HG03196 (cell line): Measurements from ENCODE around the gene HS3ST6.
"Not testable (repeated sequence)": the region's sequence is repeated elsewhere in the genome, so short reads cannot be mapped to it uniquely, and the experiment has no call there.

Experiments
- ATAC-seq: cut with Tn5 transposase; IDR thresholded peaks from one replicate; pipeline ENCODE4 v1.9.1; 2021; ENCODE audit not compliant: unreplicated experiment

The HS3ST6 gene

GRCh38 chr16:1947369-1947670 is 29.1 kb upstream of the HS3ST6 start:
- ATAC-seq, result no peak

DNA sequence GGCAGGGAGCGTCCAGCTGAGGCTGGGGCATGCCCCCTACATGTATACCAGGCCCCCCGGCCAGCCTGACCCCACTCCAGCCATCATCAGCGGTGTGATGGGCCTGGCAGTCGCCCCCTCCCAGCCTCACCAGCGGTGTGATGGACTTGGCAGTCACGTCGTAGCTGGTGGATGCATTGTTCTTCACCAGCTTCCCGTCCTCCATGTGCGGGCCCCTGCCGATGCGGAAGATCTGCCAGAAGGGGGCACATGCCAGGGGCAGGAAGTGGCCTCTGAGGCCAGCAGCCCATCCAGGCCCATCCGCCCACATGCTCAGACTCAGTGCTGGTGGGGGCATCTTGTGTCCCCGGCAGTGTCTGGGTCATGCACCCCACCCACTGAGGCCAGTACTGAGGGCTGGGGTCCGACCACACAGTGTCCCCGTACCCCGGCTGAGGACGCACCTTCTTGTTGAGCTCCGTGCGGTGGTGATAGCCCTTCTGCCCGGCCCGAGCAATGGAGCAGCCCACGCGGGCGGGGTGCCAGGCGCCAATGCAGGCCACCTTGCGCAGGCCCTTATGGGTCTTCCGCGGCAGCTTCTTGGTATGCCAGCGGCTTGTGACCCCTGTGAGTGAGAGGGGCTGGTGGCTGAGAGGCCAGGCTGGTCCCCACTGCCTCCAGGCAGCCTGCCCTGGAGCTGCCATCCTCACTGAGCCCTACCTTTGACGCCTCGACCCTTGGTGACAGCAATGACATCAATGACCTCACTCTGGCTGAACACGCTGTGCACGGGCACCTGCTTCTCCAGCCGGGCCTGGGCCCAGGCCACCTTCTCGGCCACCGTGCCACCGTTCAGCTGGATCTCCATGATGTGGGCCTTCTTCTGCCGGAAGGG is 28.5 kb upstream of the HS3ST6 start:
- ATAC-seq, result no peak

- no peak for ATAC-seq
Observed at GRCh38 chr16:1945559-1946391, 27.6 kb upstream of the HS3ST6 start.

DNA sequence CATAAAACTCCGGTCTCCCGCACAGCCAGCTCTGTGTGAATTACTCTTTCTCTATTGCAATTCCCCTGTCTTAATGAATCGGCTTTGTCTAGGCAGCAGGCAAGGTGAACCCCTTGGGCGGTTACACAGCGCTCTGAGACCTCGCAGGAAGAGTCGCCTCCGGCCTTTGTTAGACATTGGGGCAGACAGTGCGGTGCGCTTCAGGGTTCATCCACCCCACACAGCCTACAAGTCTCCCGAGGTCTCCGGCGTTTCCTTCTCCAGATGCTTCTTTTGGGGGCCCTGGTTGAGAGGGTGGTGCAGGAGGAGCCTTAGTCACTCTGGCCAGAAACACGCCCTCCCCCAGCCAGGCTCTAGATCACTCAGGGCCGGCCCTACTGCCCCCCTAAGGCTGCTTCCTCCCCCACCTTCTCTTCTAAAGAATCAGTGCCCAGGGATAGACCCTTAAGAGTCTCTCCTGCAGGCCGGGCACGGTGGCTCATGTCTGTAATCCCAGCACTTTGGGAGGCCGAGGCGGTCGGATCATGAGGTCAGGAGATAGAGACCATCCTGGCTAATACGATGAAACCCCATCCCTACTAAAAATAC is 26.5 kb upstream of the HS3ST6 start:
- no peak for ATAC-seq

GRCh38 chr16:1942810-1943726 is 24.9 kb upstream of the HS3ST6 start, which contains the start of gene MSRB1:
Gene MSRB1, minus strand, starts transcription at chr16:1943199. Its CDS starts 43 bp downstream, at chr16:1943156.
- ATAC-seq, result peak; percentile 79

DNA sequence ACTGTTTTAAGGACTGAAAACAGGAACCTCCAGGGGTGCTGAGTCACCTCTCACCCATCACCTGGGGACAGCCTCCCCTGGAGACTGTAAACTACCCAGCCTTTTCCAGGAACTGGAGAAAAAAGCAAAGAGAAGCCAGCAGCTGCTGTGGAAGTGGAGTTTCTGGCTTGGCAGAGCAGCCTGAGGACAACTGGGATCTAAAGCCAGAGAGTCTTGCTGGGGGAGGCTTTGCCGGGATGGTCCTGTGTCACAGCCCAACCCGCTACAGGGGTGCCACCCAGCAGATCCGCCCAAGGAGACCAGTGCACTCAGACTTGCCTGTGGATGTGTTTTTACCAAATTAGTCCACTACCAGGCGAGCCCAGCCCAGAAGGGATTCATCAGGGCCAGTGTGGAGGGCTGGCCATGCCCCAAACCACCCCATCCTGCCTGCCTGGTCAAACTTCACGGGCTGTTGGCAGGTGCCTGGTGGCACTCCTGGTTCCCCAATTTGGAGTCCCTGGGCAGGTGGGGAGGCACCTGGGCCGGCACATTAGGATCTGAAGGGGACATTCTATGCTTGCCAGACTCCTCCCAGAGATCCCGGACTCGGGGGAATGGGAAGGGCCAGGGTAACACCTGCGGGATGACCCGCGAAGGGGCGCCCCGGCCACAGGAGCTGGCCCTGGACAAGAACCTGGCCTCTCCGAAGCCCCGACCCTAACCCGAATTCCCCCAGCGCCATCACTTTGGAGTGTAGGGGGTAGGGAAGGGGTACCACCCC is 24.0 kb upstream of the HS3ST6 start:
- no peak for ATAC-seq

DNA sequence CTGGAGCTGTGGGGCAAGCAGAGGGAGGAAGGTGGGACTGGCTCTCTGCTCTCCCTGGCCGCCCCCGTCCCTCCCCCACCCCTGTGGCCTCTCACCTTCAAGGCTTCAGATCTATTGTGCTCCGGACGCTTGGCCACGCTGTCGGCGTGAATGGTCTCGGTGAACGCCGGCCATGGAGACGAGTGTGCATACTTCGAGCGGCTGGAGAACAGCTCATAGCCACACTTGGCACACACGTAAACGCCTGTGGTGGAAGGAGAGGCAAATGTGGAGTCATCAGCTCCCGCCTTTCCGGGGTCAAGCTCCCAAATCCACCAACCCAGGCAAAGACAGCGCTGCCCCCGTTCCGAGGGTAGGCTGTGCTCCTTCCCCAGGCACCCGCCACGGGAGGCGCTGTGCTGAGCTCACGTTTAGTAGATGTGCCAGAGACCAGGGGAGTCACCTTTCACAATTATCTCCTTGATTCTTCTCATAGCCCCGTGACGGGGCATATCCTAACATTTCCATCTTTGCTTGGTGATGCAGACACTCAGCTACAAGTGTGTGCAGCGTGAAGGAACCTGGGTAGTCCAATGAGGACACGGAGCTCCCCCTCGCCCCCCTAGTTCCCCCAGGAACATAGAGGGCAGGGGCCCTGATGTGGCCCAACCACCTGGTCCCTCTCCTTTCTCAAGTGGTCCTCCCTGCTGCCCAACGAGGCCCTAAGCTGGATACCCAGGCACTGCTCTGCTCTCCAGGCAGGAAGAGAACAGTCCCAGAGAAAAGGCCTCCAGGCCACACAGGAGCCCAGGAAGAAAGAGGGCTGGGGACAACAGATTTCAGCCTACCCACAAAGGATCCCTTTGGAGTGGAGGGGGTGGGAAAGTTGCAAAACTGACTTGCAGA is 23.2 kb upstream of the HS3ST6 start:
- ATAC-seq, result no peak

GRCh38 chr16:1940273-1941161 is 22.3 kb upstream of the HS3ST6 start:
- no peak for ATAC-seq

- ATAC-seq, result not testable (repeated sequence)
Observed at GRCh38 chr16:1939833-1940232, 21.6 kb upstream of the HS3ST6 start.

DNA sequence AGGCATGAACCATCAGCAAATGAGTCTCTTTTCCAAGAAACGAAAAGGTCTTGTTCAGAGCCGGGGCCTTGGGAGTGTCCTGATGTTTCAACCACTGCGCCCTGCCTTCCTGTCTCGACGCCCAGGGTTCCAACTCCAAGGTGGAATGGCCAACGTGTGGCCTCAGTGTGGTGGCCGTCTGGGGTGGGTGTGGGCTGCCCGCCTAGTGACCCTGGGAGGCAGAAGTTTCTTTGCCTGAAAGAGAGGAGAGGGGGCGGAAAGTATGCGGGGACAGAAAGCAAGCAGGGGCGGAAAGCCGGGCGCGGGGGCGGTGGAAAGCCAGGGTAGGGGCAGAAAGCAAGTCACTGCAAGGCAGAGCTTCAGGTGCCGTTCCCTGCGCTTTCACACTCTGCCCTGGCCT is 20.7 kb upstream of the HS3ST6 start:
- ATAC-seq, result no peak

- ATAC-seq, result no peak
Observed at GRCh38 chr16:1938316-1938715, 20.1 kb upstream of the HS3ST6 start.

GRCh38 chr16:1936945-1937479 is 18.8 kb upstream of the HS3ST6 start:
- no peak for ATAC-seq

DNA sequence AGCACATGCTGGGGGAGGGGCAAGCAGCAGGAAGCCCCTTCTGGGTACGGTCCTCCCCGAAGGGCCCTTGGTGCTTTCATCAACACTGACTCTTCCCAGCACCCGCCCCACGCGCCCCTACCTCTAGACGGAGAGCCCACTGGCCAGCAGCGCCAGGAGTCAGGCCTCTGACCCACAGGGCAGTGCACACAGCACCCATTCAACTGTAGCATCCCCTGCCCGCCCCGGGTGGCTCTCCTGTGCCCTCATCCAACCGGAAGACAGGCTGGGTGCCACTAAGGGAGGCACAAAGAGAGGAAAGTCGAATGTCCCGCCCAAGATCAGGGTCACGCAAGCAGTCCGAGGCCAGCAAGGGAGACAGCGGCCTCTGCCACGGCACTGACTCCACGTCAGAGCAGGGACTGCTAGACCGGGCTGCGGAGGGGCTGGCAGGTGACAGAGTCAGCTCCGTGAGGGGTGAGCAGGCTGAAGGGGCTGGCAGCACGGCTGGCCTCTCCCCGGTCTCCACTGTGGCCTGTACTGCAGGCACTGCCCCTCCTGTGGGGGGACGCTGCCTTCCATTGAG is 15.0 kb upstream of the HS3ST6 start:
- ATAC-seq, result no peak

DNA sequence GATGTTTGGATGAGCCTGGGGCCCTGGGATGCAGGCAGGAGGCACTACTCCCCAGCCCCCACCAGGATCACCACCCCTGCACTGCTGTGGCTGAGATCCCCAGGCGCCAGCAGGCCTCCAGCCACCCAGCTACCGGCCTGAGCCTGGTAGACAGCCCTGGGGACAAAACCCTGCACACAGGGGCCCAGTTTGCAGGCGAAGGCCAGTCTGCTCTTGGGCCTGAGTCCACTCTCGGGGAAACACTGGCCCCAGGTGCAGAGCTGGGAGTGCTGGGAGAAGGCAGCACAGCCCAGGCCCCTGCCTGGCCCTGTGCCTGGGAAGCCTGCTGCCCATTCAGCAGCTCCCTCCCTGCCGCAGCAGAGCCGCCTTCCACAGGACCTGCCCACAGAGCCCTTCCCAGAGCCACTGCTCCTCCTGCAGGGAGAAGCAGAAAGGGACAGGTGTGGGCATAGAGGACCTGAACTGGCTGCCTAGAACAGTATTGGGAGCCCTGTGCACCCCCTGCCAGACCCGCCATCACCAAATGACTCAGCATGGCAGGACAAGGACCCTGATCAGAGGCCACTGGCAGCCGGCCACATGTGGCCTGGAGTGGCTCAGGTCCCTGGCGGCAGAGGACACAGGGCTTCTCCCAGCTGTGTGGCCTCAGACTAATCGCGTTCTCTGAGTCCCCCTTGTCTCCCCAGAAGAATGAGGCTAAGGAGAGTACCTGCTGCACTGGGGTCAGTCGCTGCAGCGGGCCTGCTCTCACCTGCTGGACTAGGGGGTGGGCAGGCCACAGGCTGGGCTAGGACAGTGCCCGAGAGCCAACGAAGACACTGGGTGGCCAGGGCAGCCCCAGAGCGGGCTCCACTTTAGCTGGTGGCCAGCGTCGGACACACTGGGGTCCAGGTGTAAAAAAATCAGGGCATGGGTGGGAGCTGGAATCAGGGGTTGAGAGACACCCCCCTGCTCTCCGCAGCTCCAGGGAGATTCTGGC is 14.1 kb upstream of the HS3ST6 start:
- ATAC-seq, result no peak

DNA sequence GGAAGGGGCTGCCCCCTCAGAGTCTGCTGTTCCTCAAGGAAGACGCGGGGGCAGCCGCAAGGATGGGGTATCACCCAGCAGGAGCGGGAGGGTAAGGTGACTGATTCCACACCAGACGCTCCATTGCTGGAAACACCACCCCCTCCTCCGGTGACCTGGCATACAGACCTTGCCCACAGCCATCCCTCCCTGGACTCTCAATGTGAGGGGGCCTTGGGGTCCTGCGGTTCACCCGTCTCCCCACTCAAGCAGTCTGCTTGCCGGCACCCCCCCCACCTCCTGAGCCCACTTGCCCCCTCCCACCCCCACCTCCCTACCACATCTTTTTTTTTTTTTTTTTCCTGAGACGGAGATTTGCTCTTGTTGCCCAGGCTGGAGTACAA is 12.1 kb upstream of the HS3ST6 start:
- no peak for ATAC-seq
